ENCODE measurements around the gene SVIL.
"Not testable (repeated sequence)": the region's sequence is repeated elsewhere in the genome, so short reads cannot be mapped to it uniquely, and the experiment has no call there.

The SVIL gene

GRCh38 chr10:29555091-29555745 is 79.6 kb downstream of the SVIL start:
- no peak overlapping the region for H3K4me3 ChIP-seq (ENCODE audit: low read length)
- no peak for TF ChIP-seq CTCF (conservative IDR thresholded peaks at IDR 0.05; ENCODE audit: low read length)
- DNase-seq (ENCODE audit: low read depth): no peak

- DNase-seq (ENCODE audit: low read depth): peak; percentile 38
- H3K4me3 ChIP-seq (ENCODE audit: low read length): no peak overlapping the region
- peak; percentile 24; the same call in 1 of the 2 replicates for TF ChIP-seq CTCF (conservative IDR thresholded peaks at IDR 0.05; ENCODE audit: low read length)
Observed at GRCh38 chr10:29554660-29555059, 80.1 kb downstream of the SVIL start.

- TF ChIP-seq CTCF (conservative IDR thresholded peaks at IDR 0.05; ENCODE audit: low read length): no peak
- DNase-seq (ENCODE audit: low read depth): no peak
- H3K4me3 ChIP-seq (ENCODE audit: low read length): no peak overlapping the region
Observed at GRCh38 chr10:29553544-29554250, 81.1 kb downstream of the SVIL start.

- H3K4me3 ChIP-seq (ENCODE audit: low read length); DNase-seq (ENCODE audit: low read depth): not testable (repeated sequence)
Observed at GRCh38 chr10:29553116-29553515, 81.7 kb downstream of the SVIL start.

- H3K4me3 ChIP-seq (ENCODE audit: low read length): not testable (repeated sequence)
Observed at GRCh38 chr10:29549493-29549892, 85.3 kb downstream of the SVIL start.

GRCh38 chr10:29546773-29547313 is 87.9 kb downstream of the SVIL start:
- no peak for DNase-seq (ENCODE audit: low read depth)
- no peak overlapping the region for H3K4me3 ChIP-seq (ENCODE audit: low read length)
- TF ChIP-seq CTCF (conservative IDR thresholded peaks at IDR 0.05; ENCODE audit: low read length): no peak

More at GRCh38 chr10:29549493-29549892, 85.3 kb downstream of the SVIL start:
- DNase-seq (ENCODE audit: low read depth): not testable (repeated sequence)

- no peak for DNase-seq (ENCODE audit: low read depth)
- no peak overlapping the region for H3K4me3 ChIP-seq (ENCODE audit: low read length)
- no peak for TF ChIP-seq CTCF (conservative IDR thresholded peaks at IDR 0.05; ENCODE audit: low read length)
Observed at GRCh38 chr10:29545122-29545521, 89.6 kb downstream of the SVIL start.

- no peak for TF ChIP-seq CTCF (conservative IDR thresholded peaks at IDR 0.05; ENCODE audit: low read length)
- no peak for DNase-seq (ENCODE audit: low read depth)
- no peak overlapping the region for H3K4me3 ChIP-seq (ENCODE audit: low read length)
Observed at GRCh38 chr10:29543715-29544114, 91.1 kb downstream of the SVIL start.

Data from AG10803 (cell line).